GM12878 (cell line): Measurements from ENCODE around the gene UBAC2. TPM values are rescaled to one million over a fixed set of nuclear protein-coding genes. Genes with fewer than 3 reads are reported as not detected.

ENCODE experiments used
- E4F1 ChIP-seq: fragments of 450-650 bp; IDR thresholded peaks from 2 replicates; pipeline ENCODE4 v1.6.1; 2018; ENCODE audit warnings: borderline replicate concordance, mild to moderate bottlenecking; ENCODE audit not compliant: partially characterized antibody
- EZH2 ChIP-seq: IDR thresholded peaks from 2 replicates; pipeline ENCODE4 v1.6.1; 2012; ENCODE audit warnings: low read depth, mild to moderate bottlenecking, control low read depth, inconsistent platforms, low read length, borderline replicate concordance; ENCODE audit not compliant: control insufficient read depth
- MAX ChIP-seq: IDR thresholded peaks from 2 replicates; pipeline ENCODE4 v1.6.1; 2012; ENCODE audit warnings: low read depth, low read length, improper control_type of control experiment
- MTA2 ChIP-seq: fragments of 450-650 bp; IDR thresholded peaks from 2 replicates; pipeline ENCODE4 v1.6.1; 2016; ENCODE audit warnings: low read depth, mild to moderate bottlenecking, moderate library complexity
- WRNIP1 ChIP-seq: IDR thresholded peaks from 2 replicates; pipeline ENCODE4 v1.6.1; 2011; ENCODE audit warnings: low read depth, low read length, improper control_type of control experiment, borderline replicate concordance
- polyA plus RNA-seq, 11 experiments: library from polyadenylated mRNA; depleted of rRNA in 4 of 11; unstranded in 6 of 11; stranded (reverse) in 5 of 11; fragments of >200 nt; fragmentation: Nextera tagmentation in 4 of 11; fragmentation: Illumina TruSeq in 1 of 11; extraction: Ambion mirVana in 4 of 11; extraction: Trizol in 1 of 11; gene quantifications; 1 replicate in 1 of 11; 2 replicates in 10 of 11; pipeline versions ENCODE4 v1.2.1 to v1.2.3, GENCODE V29; 2011 to 2016; ENCODE audit warnings: inconsistent platforms in 2 of 11, missing spikeins in 2 of 11, low read depth in 1 of 11
- total RNA-seq, 4 experiments: library from RNA; depleted of rRNA in 3 of 4; stranded (reverse); fragments of >200 nt in 3 of 4; fragmentation: Illumina TruSeq in 1 of 4; extraction: Trizol in 1 of 4; gene quantifications; 2 replicates each; pipeline versions ENCODE4 v1.2.1 to v1.2.3, GENCODE V29; 2013 to 2021
- TF ChIP-seq, protein P1 (sequence below): fragments of 150-350 bp; IDR thresholded peaks from 2 replicates; pipeline ENCODE4 v1.6.1; 2014; ENCODE audit warnings: mild to moderate bottlenecking, low read depth, low read length
- TF ChIP-seq, protein P2 (sequence below): IDR thresholded peaks from 2 replicates; pipeline ENCODE4 v1.6.1; 2012; ENCODE audit warnings: low read depth, low read length, improper control_type of control experiment

UBAC2 gene
- total and polyA plus RNA-seq, 10 of the 15 experiments (the other 5 are each of a cell fraction or from before 2014, with no cell fraction given) = 3.0 to 54.6 (median 17.4) TPM

- TF ChIP-seq, protein P1, sequence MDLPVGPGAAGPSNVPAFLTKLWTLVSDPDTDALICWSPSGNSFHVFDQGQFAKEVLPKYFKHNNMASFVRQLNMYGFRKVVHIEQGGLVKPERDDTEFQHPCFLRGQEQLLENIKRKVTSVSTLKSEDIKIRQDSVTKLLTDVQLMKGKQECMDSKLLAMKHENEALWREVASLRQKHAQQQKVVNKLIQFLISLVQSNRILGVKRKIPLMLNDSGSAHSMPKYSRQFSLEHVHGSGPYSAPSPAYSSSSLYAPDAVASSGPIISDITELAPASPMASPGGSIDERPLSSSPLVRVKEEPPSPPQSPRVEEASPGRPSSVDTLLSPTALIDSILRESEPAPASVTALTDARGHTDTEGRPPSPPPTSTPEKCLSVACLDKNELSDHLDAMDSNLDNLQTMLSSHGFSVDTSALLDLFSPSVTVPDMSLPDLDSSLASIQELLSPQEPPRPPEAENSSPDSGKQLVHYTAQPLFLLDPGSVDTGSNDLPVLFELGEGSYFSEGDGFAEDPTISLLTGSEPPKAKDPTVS = no peak
- no peak for TF ChIP-seq E4F1
- TF ChIP-seq MTA2 = no peak
- TF ChIP-seq WRNIP1 = no peak
- TF ChIP-seq MAX = no peak
- TF ChIP-seq, protein P2, sequence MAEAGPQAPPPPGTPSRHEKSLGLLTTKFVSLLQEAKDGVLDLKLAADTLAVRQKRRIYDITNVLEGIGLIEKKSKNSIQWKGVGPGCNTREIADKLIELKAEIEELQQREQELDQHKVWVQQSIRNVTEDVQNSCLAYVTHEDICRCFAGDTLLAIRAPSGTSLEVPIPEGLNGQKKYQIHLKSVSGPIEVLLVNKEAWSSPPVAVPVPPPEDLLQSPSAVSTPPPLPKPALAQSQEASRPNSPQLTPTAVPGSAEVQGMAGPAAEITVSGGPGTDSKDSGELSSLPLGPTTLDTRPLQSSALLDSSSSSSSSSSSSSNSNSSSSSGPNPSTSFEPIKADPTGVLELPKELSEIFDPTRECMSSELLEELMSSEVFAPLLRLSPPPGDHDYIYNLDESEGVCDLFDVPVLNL = no peak
- no peak for TF ChIP-seq EZH2
These were observed 56.1 kb downstream of the UBAC2 start (continued) for GRCh38 chr13:99256709-99257108.
